Aorta (tissue), 5 donors: ENCODE results near the gene SKIC8. TPM values are rescaled to one million over a fixed set of nuclear protein-coding genes. Genes with fewer than 3 reads are reported as not detected.

Experiments
- ATAC-seq: fragments of 200-7000 bp; cut with Tn5 transposase; one replicate; pipeline ENCODE4 v1.9.1; 2022; ENCODE audit warnings: moderate library complexity; ENCODE audit not compliant: low FRiP score
- DNase-seq, 2 donors: peaks; one replicate each; pipeline ENCODE4 v3.0.0-alpha.2; 2020
- H3K27ac ChIP-seq, 2 donors: one replicate each; pipeline ENCODE4 v1.5.1; 2013; ENCODE audit warnings: low read length in 2 of 2, mild to moderate bottlenecking in 2 of 2, moderate library complexity in 2 of 2, control low read depth in 1 of 2, inconsistent platforms in 1 of 2, low read depth in 1 of 2
- H3K27me3 ChIP-seq, 2 donors: one replicate each; pipeline ENCODE4 v1.6.1; 2013; ENCODE audit warnings: control low read depth in 1 of 2, low read length in 1 of 2, mild to moderate bottlenecking in 1 of 2, moderate library complexity in 1 of 2; ENCODE audit not compliant: insufficient read depth in 2 of 2, control insufficient read depth in 1 of 2
- H3K36me3 ChIP-seq, 2 donors: one replicate each; pipeline ENCODE4 v1.6.1; 2013; ENCODE audit warnings: control low read depth in 1 of 2, low read length in 1 of 2, mild to moderate bottlenecking in 1 of 2; ENCODE audit not compliant: insufficient read depth in 2 of 2, control insufficient read depth in 1 of 2
- H3K4me1 ChIP-seq, 2 donors: one replicate each; pipeline ENCODE4 v1.6.1; 2013; ENCODE audit warnings: low read length in 2 of 2, control low read depth in 1 of 2, mild to moderate bottlenecking in 1 of 2, moderate library complexity in 1 of 2; ENCODE audit not compliant: insufficient read depth in 2 of 2, control insufficient read depth in 1 of 2
- H3K4me3 ChIP-seq, 2 donors: one replicate each; pipeline ENCODE4 v1.5.1; 2013; ENCODE audit warnings: low read length in 2 of 2, control low read depth in 1 of 2, mild to moderate bottlenecking in 1 of 2
- H3K9me3 ChIP-seq: one replicate; pipeline ENCODE4 v1.6.1; 2013; ENCODE audit warnings: mild to moderate bottlenecking, low read length; ENCODE audit not compliant: control insufficient read depth
- WGBS, 2 donors: extraction: QIAGEN DNeasy Blood & Tissue Kit; methylation state at CpG; one replicate each; pipeline ENCODE4 v1.1.7; 2013; 5-methylcytosine and 5-hydroxymethylcytosine counted together
- intact Hi-C, 2 donors: fragments of 100-400 bp; cut with DNase I; formaldehyde crosslinking; loops; one replicate each; pipeline versions ENCODE4 v1.14.2 to v1.15.0; 2022
- polyA plus RNA-seq, 2 donors: library from polyadenylated mRNA; stranded (reverse); fragments of 200-250 nt; gene quantifications; one replicate each; pipeline ENCODE4 v1.2.3, GENCODE V29; 2013
- total RNA-seq, 2 donors: library from RNA; stranded (reverse); fragmentation: NEBNext Ultra II Directional; extraction: Animal tissue kit (Norgen Biotek cat#: 25700); gene quantifications; one replicate each; pipeline ENCODE4 v1.2.1, GENCODE V29; 2021
- donor health status: healthy with polysubstance abuse.
- donor health status: Bipolar disorder and iron deficiency.
- donor health status: DM: no; HTN: no; CAD: no.
- donor health status: DM: no; HTN: no; CAD: no.
- donor health status: DM: yes; HTN: yes; CAD: no.

SKIC8 gene
- total and polyA plus RNA-seq, 4 donors: 41.4 to 65.2 (median 54.7) TPM

GRCh38 chr15:78237146-78237545 is 62.3 kb downstream of the SKIC8 start:
- ATAC-seq (no peak), DNase-seq (peak in 1 of 2 donors; percentile 39)
- H3K36me3 ChIP-seq: no peaks in the 10 kb centered on the region
- intact Hi-C loops: no loop called here
- no peak overlapping the region for H3K4me3 ChIP-seq
- WGBS, 2 donors: 80 to 87% methylated on average over 6 of the region's 6 CpGs
- H3K9me3 ChIP-seq: no peaks in the 10 kb centered on the region
- H3K4me1 ChIP-seq: no peaks in the 10 kb centered on the region
- no peak overlapping the region for H3K27ac ChIP-seq
- no peaks in the 10 kb centered on the region for H3K27me3 ChIP-seq

GRCh38 chr15:78236491-78236890 is 62.9 kb downstream of the SKIC8 start:
- intact Hi-C loops: no loop called here
- H3K4me1 ChIP-seq: no peaks in the 10 kb centered on the region
- no peak overlapping the region for H3K4me3 ChIP-seq
- ATAC-seq (no peak), DNase-seq (peak in 1 of 2 donors; percentile 58)
- no peak overlapping the region for H3K27ac ChIP-seq
- H3K36me3 ChIP-seq: no peaks in the 10 kb centered on the region
- H3K9me3 ChIP-seq: no peaks in the 10 kb centered on the region
- no peaks in the 10 kb centered on the region for H3K27me3 ChIP-seq
- WGBS, 2 donors: 88 to 91% methylated on average over 6 of the region's 6 CpGs

GRCh38 chr15:78234515-78235040 is 64.8 kb downstream of the SKIC8 start, which contains the start of gene ACSBG1:
TSS of gene ACSBG1 (minus strand) at chr15:78234565. CDS start at chr15:78234501, 64 bp downstream.
- intact Hi-C loops: no loop called here
- ATAC-seq: no peak
- no peaks in the 10 kb centered on the region for H3K9me3 ChIP-seq
- DNase-seq: peak in 1 of 2 donors; percentile 37
- no peaks in the 10 kb centered on the region for H3K4me1 ChIP-seq
- no peak within 1 kb of the TSS for H3K4me3 ChIP-seq
- 57 to 61% methylated on average over 6 of the region's 6 CpGs for whole genome bisulfite sequencing, 2 donors
- no peak within 1 kb of the TSS for H3K27ac ChIP-seq
- H3K36me3 ChIP-seq: no peaks in the 10 kb centered on the region
- H3K27me3 ChIP-seq: no peaks in the 10 kb centered on the region

GRCh38 chr15:78233496-78233895 is 65.9 kb downstream of the SKIC8 start:
- Histone ChIP-seq H3K9me3 (no peaks in the 10 kb centered on the region), H3K27me3 (no peaks in the 10 kb centered on the region), H3K36me3 (no peaks in the 10 kb centered on the region), H3K4me3 (no peak overlapping the region), H3K27ac (no peak overlapping the region), H3K4me1 (no peaks in the 10 kb centered on the region)
- intact Hi-C loops: no loop called here
- no peak for ATAC-seq
- DNase-seq: peak in 1 of 2 donors; percentile 59
- 79 to 81% methylated on average over 11 of the region's 11 CpGs for WGBS, 2 donors

Other genes starting within 250 kb of the SKIC8 start
- 100 to 1,000 TPM in 1 of 2 donors, 10 to 100 TPM in 1; 49.0 to 109 TPM for gene TBC1D2B, start 221.9 kb downstream of the SKIC8 start, total RNA-seq
- gene TBC1D2B, start 221.9 kb downstream of the SKIC8 start, polyA plus RNA-seq: 10 to 100 TPM in 1 of 2 donors, 1 to 10 TPM in 1; 9.8 to 57.5 TPM
- not detected for gene SH2D7, start 207.0 kb downstream of the SKIC8 start, total RNA-seq
- 1 to 10 TPM in 1 of 2 donors, not detected in 1; 1.0 TPM for gene SH2D7, start 207.0 kb downstream of the SKIC8 start, polyA plus RNA-seq
- 1 to 10 TPM; 6.3 to 6.9 TPM for gene CIB2, start 168.2 kb downstream of the SKIC8 start, total RNA-seq
- gene CIB2, start 168.2 kb downstream of the SKIC8 start, polyA plus RNA-seq: 1 to 10 TPM; 8.4 to 9.1 TPM
- 10 to 100 TPM; 60.7 to 68.3 TPM for gene IDH3A, start 150.2 kb downstream of the SKIC8 start, total RNA-seq
- gene IDH3A, start 150.2 kb downstream of the SKIC8 start, polyA plus RNA-seq: 10 to 100 TPM; 36.7 to 99.3 TPM
- not detected for gene ACSBG1, start 65.0 kb downstream of the SKIC8 start, total RNA-seq
- gene ACSBG1, start 65.0 kb downstream of the SKIC8 start, polyA plus RNA-seq: under 1 TPM; 0.18 to 0.25 TPM
- gene DNAJA4, start 35.0 kb downstream of the SKIC8 start, total RNA-seq: 10 to 100 TPM; 20.2 to 53.0 TPM
- gene DNAJA4, start 35.0 kb downstream of the SKIC8 start, polyA plus RNA-seq: 10 to 100 TPM; 12.0 to 17.0 TPM
- 1 to 10 TPM in 1 of 2 donors, not detected in 1; 1.9 TPM for gene CRABP1, start 40.7 kb upstream of the SKIC8 start, total RNA-seq
- gene CRABP1, start 40.7 kb upstream of the SKIC8 start, polyA plus RNA-seq: not detected
- 10 to 100 TPM; 33.9 to 49.4 TPM for gene IREB2, start 138.6 kb upstream of the SKIC8 start, total RNA-seq
- gene IREB2, start 138.6 kb upstream of the SKIC8 start, polyA plus RNA-seq: 10 to 100 TPM in 1 of 2 donors, 1 to 10 TPM in 1; 7.9 to 10.1 TPM
- 1 to 10 TPM; 4.5 to 8.0 TPM for gene HYKK, start 208.0 kb upstream of the SKIC8 start, total RNA-seq
- 1 to 10 TPM in 1 of 2 donors, under 1 TPM in 1; 0.88 to 8.6 TPM for gene HYKK, start 208.0 kb upstream of the SKIC8 start, polyA plus RNA-seq
- 10 to 100 TPM; 88.5 to 97.1 TPM for gene PSMA4, start 240.8 kb upstream of the SKIC8 start, total RNA-seq
- 100 to 1,000 TPM; 126 to 204 TPM for gene PSMA4, start 240.8 kb upstream of the SKIC8 start, polyA plus RNA-seq